NK-92 (cell line): ENCODE data around the gene HDAC1.
A peak's percentile ranks its signal among the peaks of the same experiment; 100 is the strongest.
"Not testable (repeated sequence)": the region's sequence is repeated elsewhere in the genome, so short reads cannot be mapped to it uniquely, and the experiment has no call there.

Experiments used
- DNase-seq: peaks from one replicate; lab custom pipeline; 2025; ENCODE audit not compliant: unreplicated experiment; lab: John Stamatoyannopoulos, UW

HDAC1 gene

GRCh38 chr1:32273391-32274208 is 18.3 kb upstream of the HDAC1 start:
- DNase-seq = peak; percentile 32

GRCh38 chr1:32274646-32275340 is 17.1 kb upstream of the HDAC1 start:
- no peak for DNase-seq

GRCh38 chr1:32275424-32275823 is 16.5 kb upstream of the HDAC1 start:
- DNase-seq = no peak

- DNase-seq = no peak
These were observed 15.7 kb upstream of the HDAC1 start for GRCh38 chr1:32276032-32276782.

GRCh38 chr1:32284777-32285176 is 7.1 kb upstream of the HDAC1 start:
- DNase-seq = not testable (repeated sequence)

- no peak for DNase-seq
These were observed 6.2 kb upstream of the HDAC1 start for GRCh38 chr1:32285658-32286057.

GRCh38 chr1:32286763-32287162 is 5.1 kb upstream of the HDAC1 start:
- no peak for DNase-seq

GRCh38 chr1:32289256-32289655 is 2.6 kb upstream of the HDAC1 start:
- DNase-seq = no peak

- DNase-seq = no peak
These were observed 657 bp upstream of the HDAC1 start for GRCh38 chr1:32291145-32291707.

- not testable (repeated sequence) for DNase-seq
These were observed 6.3 kb downstream of the HDAC1 start for GRCh38 chr1:32298211-32298610.

GRCh38 chr1:32299327-32299726 is 7.4 kb downstream of the HDAC1 start:
- no peak for DNase-seq

- DNase-seq = no peak
These were observed 11.5 kb downstream of the HDAC1 start for GRCh38 chr1:32303358-32303757.

GRCh38 chr1:32303997-32304622 is 12.2 kb downstream of the HDAC1 start:
- DNase-seq = no peak

- no peak for DNase-seq
These were observed 13.4 kb downstream of the HDAC1 start for GRCh38 chr1:32305310-32305709.

- no peak for DNase-seq
These were observed 15.4 kb downstream of the HDAC1 start for GRCh38 chr1:32307324-32307723.

- no peak for DNase-seq
These were observed 18.1 kb downstream of the HDAC1 start for GRCh38 chr1:32309960-32310359.

- no peak for DNase-seq
These were observed 20.0 kb downstream of the HDAC1 start for GRCh38 chr1:32311709-32312393.

- DNase-seq = no peak
These were observed 25.0 kb downstream of the HDAC1 start for GRCh38 chr1:32316903-32317277.

- DNase-seq = no peak
These were observed 26.4 kb downstream of the HDAC1 start for GRCh38 chr1:32318127-32318869.
